A549 treated with GW870086 at 1 μM for 4 hours (cell line): ENCODE measurements around the gene METTL2A. TPM values are rescaled to one million over a fixed set of nuclear protein-coding genes. Genes with fewer than 3 reads are reported as not detected.

Source experiments
- total RNA-seq: library from RNA; stranded (reverse); fragments of 200-300 nt; extraction: Qiagen RNA extraction; gene quantifications from 5 replicates; pipeline ENCODE4 v1.2.3, GENCODE V29; 2022; ENCODE audit warnings: low read depth

METTL2A gene, protein sequence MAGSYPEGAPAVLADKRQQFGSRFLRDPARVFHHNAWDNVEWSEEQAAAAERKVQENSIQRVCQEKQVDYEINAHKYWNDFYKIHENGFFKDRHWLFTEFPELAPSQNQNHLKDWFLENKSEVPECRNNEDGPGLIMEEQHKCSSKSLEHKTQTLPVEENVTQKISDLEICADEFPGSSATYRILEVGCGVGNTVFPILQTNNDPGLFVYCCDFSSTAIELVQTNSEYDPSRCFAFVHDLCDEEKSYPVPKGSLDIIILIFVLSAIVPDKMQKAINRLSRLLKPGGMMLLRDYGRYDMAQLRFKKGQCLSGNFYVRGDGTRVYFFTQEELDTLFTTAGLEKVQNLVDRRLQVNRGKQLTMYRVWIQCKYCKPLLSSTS
- total RNA-seq = 25.5 to 32.4 TPM (median 30.4 TPM) in 5 replicates

DNA sequence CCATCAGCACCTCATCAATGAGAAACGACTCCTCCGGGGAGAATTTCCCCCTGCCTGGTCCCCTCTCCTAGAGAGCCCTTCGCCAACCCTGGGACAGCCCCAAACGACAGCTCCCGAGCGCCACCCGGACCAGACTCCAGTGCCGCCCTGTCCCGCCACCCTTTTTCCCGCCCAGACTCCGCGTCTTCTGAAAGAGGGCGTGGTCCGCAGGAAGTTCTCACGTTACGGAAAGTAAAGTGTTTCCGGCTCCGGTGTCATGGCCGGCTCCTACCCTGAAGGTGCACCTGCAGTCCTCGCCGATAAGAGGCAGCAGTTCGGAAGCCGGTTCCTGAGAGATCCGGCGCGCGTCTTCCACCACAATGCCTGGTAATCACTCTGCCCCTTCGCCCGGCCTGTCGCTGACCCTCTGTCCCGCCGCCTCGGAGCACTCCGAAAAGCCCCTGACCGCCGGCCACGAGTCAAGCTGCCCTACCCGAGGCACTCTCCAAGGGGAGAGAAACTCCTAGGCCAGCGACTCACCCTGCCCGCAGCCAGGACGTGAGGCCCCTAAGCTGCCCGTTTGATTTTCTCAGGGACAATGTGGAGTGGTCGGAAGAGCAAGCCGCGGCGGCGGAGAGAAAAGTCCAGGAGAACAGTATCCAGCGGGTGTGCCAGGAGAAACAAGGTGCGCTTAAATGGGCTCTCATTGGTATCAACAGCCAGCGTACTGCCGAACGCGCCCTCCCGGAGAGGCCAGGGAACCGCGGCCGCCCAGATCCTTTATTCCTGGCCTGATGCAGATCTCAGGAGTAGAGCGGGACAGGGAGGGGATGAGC lies at the start of gene METTL2A:
METTL2A (plus strand) TSS at position 251 of the 815 bp plus-strand sequence; CDS start at position 257, 6 bp downstream.

DNA sequence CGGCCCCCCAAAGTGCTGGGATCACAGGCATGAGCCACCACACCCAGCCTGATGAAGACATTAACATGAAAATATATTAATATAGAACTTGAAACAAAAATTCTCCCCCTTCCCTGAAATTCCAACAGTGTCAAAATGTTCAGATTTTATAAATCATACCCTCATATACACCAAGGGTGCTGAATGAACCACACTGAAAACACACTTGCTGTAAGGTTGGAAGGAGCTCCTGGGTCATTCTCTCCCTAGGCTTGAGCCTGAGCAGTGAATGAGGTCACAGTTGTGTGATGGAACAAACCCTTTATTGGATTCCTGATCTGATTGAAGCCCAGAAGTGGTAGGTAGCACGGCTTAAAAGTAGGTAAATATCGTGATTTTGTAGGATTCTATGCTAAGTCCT lies 43.4 kb upstream of the METTL2A start, which contains the start of gene EFCAB3:
EFCAB3 (plus strand) TSS at position 301 of the 400 bp plus-strand sequence. CDS start 2,427 bp downstream, outside the sequence.

DNA sequence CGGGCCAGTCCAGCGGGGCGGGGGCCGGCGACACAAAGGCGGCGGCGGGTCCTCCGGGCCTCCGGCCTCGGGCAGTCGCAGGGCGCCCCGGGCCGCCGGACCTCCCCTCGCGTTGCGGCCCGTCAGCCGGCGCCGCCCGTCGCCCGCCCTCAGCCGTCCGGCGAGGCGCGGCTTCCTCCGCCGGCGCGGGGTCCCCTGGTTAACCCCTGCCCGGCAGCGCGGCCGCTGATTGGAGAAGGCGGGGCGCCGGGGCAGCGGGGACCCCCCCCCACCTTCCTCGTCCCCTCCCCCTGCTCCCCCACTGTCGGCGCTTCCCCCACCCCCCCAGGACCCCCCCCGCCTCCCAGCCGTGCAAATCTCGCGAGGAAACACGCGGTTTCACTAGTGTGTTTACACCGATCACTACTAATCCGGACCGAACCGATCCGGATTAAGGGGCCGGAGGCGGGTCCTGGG lies 54.8 kb downstream of the METTL2A start, which contains the start of gene TLK2:
TLK2 (plus strand) TSS at position 402 of the 456 bp plus-strand sequence. CDS start 2,301 bp downstream, outside the sequence.

Other genes starting within 250 kb of the METTL2A start
- gene EFCAB3, start 43.3 kb upstream of the METTL2A start, total RNA-seq = not detected in 5 replicates
- 29.7 to 35.2 TPM (median 31.5 TPM) in 5 replicates for gene TLK2, start 54.9 kb downstream of the METTL2A start, total RNA-seq
- gene MRC2, start 203.8 kb downstream of the METTL2A start, total RNA-seq = 34.9 to 61.1 TPM (median 55.0 TPM) in 5 replicates